K562 (cell line): ENCODE measurements around the gene HCCS.

Source experiments
- DEAF1 ChIP-seq: fragments of 450-650 bp; formaldehyde crosslinking; IDR thresholded peaks from 2 replicates; pipeline ENCODE4 v1.4.0; 2020; ENCODE audit warnings: mild to moderate bottlenecking, moderate library complexity
- HDGF ChIP-seq: fragments of 450-650 bp; IDR thresholded peaks from 2 replicates; pipeline ENCODE4 v1.6.1; 2016
- YY1 ChIP-seq, 3 experiments: IDR thresholded peaks; 2 replicates each; pipeline ENCODE4 v1.6.1; 2011; ENCODE audit warnings: low read length in 2 of 3, mild to moderate bottlenecking in 2 of 3, moderate library complexity in 2 of 3, borderline replicate concordance in 1 of 3, control low read depth in 1 of 3, low read depth in 1 of 3; ENCODE audit not compliant: insufficient read depth in 3 of 3, insufficient replicate concordance in 2 of 3, control insufficient read depth in 1 of 3, insufficient read length in 1 of 3; ENCODE audit errors: extremely low read depth in 1 of 3

DNA sequence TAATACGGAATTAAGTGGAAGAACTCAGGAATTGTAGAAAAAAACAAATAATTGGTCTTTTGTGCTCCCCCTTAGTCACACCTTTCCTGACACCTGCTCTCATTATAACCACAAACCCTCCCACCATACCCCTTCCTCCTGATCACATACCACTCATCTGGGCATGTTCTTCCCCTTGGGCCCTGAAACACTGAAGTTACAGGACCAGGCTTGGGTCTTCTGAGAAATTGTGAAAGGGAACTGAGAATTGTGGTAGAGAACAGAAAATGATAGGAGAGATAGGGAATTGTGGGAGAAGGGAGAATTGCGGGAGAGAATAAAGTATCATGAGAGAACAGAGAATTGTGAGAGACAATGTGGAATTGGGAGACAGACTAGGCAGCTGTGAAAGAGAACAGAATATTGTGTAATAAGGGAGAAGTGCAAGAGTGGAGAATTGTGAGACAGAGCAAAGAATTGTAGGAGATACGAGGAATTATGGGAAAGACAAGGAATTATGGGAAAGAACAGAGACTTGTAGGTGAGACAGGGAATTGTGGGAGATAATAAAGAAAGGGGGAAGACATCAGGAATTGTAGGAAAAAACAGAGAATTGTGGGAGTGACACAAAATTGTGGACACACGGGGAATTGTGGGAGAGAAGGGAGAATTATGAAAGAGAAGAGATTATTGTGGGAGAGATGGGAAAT, 2.7 kb upstream of the HCCS start:
- no peak for TF ChIP-seq HDGF
- TF ChIP-seq DEAF1 (CRISPR knock-in tag): no peak
- TF ChIP-seq YY1 (IDR thresholded peaks at IDR 0.05; ENCODE audit: borderline replicate concordance in 1 of 3, control insufficient read depth in 1 of 3, extremely low read depth in 1 of 3, insufficient read depth in 3 of 3, insufficient read length in 1 of 3, insufficient replicate concordance in 2 of 3, low read depth in 1 of 3, low read length in 2 of 3): no peak
